Lung microvascular endothelial cell (primary cell): Measurements from ENCODE around the gene WASL. TPM values are rescaled to one million over a fixed set of nuclear protein-coding genes. Genes with fewer than 3 reads are reported as not detected.

Experiments
- DNase-seq, 2 donors: peaks; one replicate each; pipeline versions ENCODE4 v3.0.0 to v3.0.0-alpha.2; 2010; ENCODE audit warnings: low read depth in 2 of 2
- total RNA-seq: library from RNA; depleted of rRNA; stranded (reverse); fragments of >200 nt; gene quantifications from 2 replicates; pipeline ENCODE4 v1.2.1, GENCODE V29; 2014

The WASL gene
- total RNA-seq, 1 donor from 2014 or later = 10.1 TPM

DNA sequence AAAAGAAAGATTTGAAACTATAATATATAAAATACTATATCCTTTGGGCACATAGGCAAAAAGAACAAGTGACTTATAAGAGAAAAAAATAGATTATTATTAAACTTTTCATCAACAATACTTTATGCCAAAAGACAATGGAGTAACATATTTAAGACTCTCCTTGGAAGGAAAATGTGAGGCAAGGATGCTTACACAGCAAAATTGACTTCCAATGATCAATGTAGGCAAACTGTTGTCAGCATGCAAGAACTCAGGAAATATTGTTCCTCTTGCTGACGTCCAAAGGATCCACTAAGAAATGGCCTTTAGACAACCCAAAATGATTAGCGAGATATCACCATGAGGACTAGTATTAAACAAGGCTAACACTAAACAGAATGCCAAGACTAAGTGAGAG is 116.0 kb downstream of the WASL start:
- DNase-seq = no peak

Other genes starting within 250 kb of the WASL start
- gene IQUB, start 214.4 kb downstream of the WASL start, total RNA-seq = under 0.01 and 0.20 TPM in 2 replicates
- gene NDUFA5, start 191.2 kb downstream of the WASL start, total RNA-seq = 25.7 and 40.5 TPM in 2 replicates
- not detected in 2 replicates for gene ASB15, start 147.2 kb downstream of the WASL start, total RNA-seq
- gene LMOD2, start 93.1 kb downstream of the WASL start, total RNA-seq = not detected in 2 replicates
- gene HYAL4, start 96.2 kb upstream of the WASL start, total RNA-seq = 0.20 and 0.44 TPM in 2 replicates
- not detected in 2 replicates for gene SPAM1, start 176.2 kb upstream of the WASL start, total RNA-seq